GM23248 (cell line): Measurements from ENCODE around the gene TLE2. TPM values are rescaled to one million over a fixed set of nuclear protein-coding genes. Genes with fewer than 3 reads are reported as not detected.

Source experiments
- DNase-seq: peaks from one replicate; pipeline ENCODE4 v3.0.0-alpha.2; 2015
- H2AFZ ChIP-seq: fragments of 200-600 bp; sonication (generic); 2 replicates; pipeline ENCODE4 v1.6.1; 2016; ENCODE audit warnings: antibody characterized with exemption
- H3F3A ChIP-seq: fragments of 200-600 bp; sonication (generic); 2 replicates; pipeline ENCODE4 v1.6.1; 2016; ENCODE audit warnings: mild to moderate bottlenecking, antibody characterized with exemption, mixed run types; ENCODE audit not compliant: insufficient read depth
- H3K27ac ChIP-seq: fragments of 200-600 bp; sonication (generic); 2 replicates; pipeline ENCODE4 v1.5.1; 2016; ENCODE audit warnings: mild to moderate bottlenecking
- H3K27me3 ChIP-seq: fragments of 200-600 bp; sonication (generic); replicated peaks from 2 replicates; pipeline ENCODE4 v1.6.1; 2016; ENCODE audit warnings: mild to moderate bottlenecking; ENCODE audit not compliant: insufficient read depth
- H3K36me3 ChIP-seq: fragments of 200-600 bp; sonication (generic); 2 replicates; pipeline ENCODE4 v1.6.1; 2016; ENCODE audit warnings: low read depth, mild to moderate bottlenecking
- H3K4me1 ChIP-seq: fragments of 200-600 bp; sonication (generic); 2 replicates; pipeline ENCODE4 v1.6.1; 2016; ENCODE audit warnings: mild to moderate bottlenecking; ENCODE audit not compliant: insufficient read depth
- H3K4me2 ChIP-seq: fragments of 200-600 bp; sonication (generic); one replicate; pipeline ENCODE4 v1.6.1; 2016; ENCODE audit warnings: mild to moderate bottlenecking; ENCODE audit not compliant: unreplicated experiment
- H3K4me3 ChIP-seq: fragments of 200-600 bp; sonication (generic); 2 replicates; pipeline ENCODE4 v1.5.1; 2016; ENCODE audit warnings: mild to moderate bottlenecking
- H3K79me2 ChIP-seq: fragments of 200-600 bp; sonication (generic); 2 replicates; pipeline ENCODE4 v1.6.1; 2016; ENCODE audit warnings: mild to moderate bottlenecking; ENCODE audit not compliant: insufficient read depth
- H3K9ac ChIP-seq: fragments of 200-600 bp; sonication (generic); 2 replicates; pipeline ENCODE4 v1.6.1; 2016; ENCODE audit warnings: mild to moderate bottlenecking
- H3K9me2 ChIP-seq: fragments of 200-600 bp; sonication (generic); 2 replicates; pipeline ENCODE4 v1.6.1; 2016; ENCODE audit warnings: mixed run types, mild to moderate bottlenecking, moderate library complexity; ENCODE audit not compliant: insufficient read depth
- H3K9me3 ChIP-seq: fragments of 200-600 bp; sonication (generic); one replicate; pipeline ENCODE4 v1.6.1; 2017; ENCODE audit warnings: low read depth
- H4K20me1 ChIP-seq: fragments of 200-600 bp; sonication (generic); 2 replicates; pipeline ENCODE4 v1.6.0; 2016; ENCODE audit not compliant: insufficient read depth
- EZH2 ChIP-seq: fragments of 200-600 bp; sonication (generic); IDR thresholded peaks from 2 replicates; pipeline ENCODE4 v1.6.1; 2018; ENCODE audit warnings: antibody characterized with exemption, mild to moderate bottlenecking; ENCODE audit not compliant: insufficient read depth, poor library complexity, severe bottlenecking
- EZH2phosphoT487 ChIP-seq: fragments of 200-600 bp; sonication (generic); IDR thresholded peaks from 2 replicates; pipeline ENCODE4 v1.6.1; 2018; ENCODE audit warnings: antibody characterized with exemption, moderate library complexity, mild to moderate bottlenecking, low read depth; ENCODE audit not compliant: insufficient read depth
- WGBS, 2 experiments: methylation state at CpG; one replicate each; pipeline ENCODE4 v1.1.6; 2015 to 2017; ENCODE audit warnings: low lambda C conversion rate in 2 of 2, low coverage in 1 of 2; ENCODE audit errors: missing lambda C conversion rate in 2 of 2; 5-methylcytosine and 5-hydroxymethylcytosine counted together
- in situ Hi-C: fragments of 300-500 bp; cut with MboI; formaldehyde crosslinking; loops from 2 replicates; pipeline ENCODE4 v1.15.0; 2020
- polyA plus RNA-seq: library from polyadenylated mRNA; unstranded; fragments of >200 nt; fragmentation: Nextera tagmentation; extraction: Ambion mirVana; gene quantifications from 2 replicates; pipeline ENCODE4 v1.2.1, GENCODE V29; 2016
- total RNA-seq: library from RNA; depleted of rRNA; stranded (reverse); fragments of >200 nt; shearing (Covaris generic); gene quantifications from 2 replicates; pipeline ENCODE4 v1.2.3, GENCODE V29; 2014

The TLE2 gene
- total and polyA plus RNA-seq, 2 experiments from 2014 or later: 3.6 to 10.1 TPM

DNA sequence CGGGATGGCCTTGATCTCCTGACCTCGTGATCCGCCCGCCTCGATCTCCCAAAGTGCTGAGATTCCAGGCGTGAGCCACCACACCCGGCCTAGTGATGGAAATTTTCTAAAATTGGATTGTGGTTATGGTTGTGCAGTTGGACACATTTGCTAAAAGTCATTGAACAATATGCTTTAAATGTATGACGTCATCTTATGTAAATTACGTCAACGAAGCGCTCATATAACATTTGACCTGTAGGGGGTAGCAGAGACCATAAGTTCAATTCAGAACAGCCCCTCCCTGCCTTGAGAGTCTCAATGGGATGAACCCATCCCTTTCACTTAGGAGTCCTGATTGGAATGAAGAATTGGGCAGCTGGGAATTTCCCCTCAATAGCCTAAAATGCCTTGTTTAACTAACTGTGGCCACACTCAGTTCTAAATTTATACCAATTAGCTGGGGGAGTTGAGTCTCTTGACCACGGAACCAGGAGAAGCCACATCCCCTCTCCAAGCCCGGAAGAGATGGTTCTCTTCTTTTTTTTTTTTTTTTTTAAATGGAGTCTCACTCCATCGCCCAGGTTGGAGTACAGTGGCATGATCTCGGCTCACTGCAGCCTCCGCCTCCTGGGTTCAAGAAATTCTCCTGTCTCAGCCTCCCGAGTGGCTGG, 66.9 kb downstream of the TLE2 start:
- peak; percentile 76 for DNase-seq
- H2AFZ ChIP-seq: no peak overlapping the region
- no peak overlapping the region for H3K4me3 ChIP-seq
- no peaks in the 10 kb centered on the region for H3F3A ChIP-seq
- H3K9me3 ChIP-seq: no peaks in the 10 kb centered on the region
- no peaks in the 10 kb centered on the region for H3K9me2 ChIP-seq
- no peak overlapping the region for H3K4me2 ChIP-seq
- H3K4me1 ChIP-seq: no peaks in the 10 kb centered on the region
- no peak overlapping the region for H3K27ac ChIP-seq
- no peaks in the 10 kb centered on the region for H3K27me3 ChIP-seq
- no peaks in the 10 kb centered on the region for H3K79me2 ChIP-seq
- WGBS, 2 experiments: 27 to 36% methylated on average over 13 to 17 of the region's 17 CpGs
- H3K9ac ChIP-seq: no peak overlapping the region
- H3K36me3 ChIP-seq: no peaks in the 10 kb centered on the region
- TF ChIP-seq EZH2phosphoT487 (no peak), EZH2 (no peak)
- H4K20me1 ChIP-seq: no peaks in the 10 kb centered on the region
- in situ Hi-C loops: no loop called here

DNA sequence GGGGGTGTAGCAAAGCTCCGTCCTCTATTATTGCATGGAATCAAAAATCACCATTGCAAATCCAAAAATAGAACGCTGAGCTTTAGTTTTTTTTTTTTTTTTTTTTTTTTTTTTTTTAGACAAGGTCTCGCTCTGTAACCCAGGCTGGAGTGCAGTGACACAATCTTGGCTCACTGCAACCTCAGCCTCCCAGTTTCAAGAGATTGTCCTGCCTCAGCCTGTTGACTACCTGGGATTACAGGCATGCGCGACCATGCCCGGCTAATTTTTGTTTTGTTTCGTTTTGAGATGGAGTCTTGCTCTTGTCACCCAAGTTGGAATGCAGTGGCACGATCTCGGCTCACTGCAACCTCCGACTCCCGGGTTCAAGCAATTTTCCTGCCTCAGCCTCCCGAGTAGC, 69.0 kb downstream of the TLE2 start:
- in situ Hi-C loops: no loop called here
- no peaks in the 10 kb centered on the region for H3K27me3 ChIP-seq
- no peak for TF ChIP-seq EZH2
- no peak for TF ChIP-seq EZH2phosphoT487
- no peak overlapping the region for H3K4me3 ChIP-seq
- no peak overlapping the region for H3K27ac ChIP-seq
- H3K79me2 ChIP-seq: no peaks in the 10 kb centered on the region
- H3F3A ChIP-seq: no peaks in the 10 kb centered on the region
- H3K4me2 ChIP-seq: no peak overlapping the region
- no peaks in the 10 kb centered on the region for H3K9me2 ChIP-seq
- H3K9ac ChIP-seq: no peak overlapping the region
- no peaks in the 10 kb centered on the region for H3K36me3 ChIP-seq
- WGBS, 2 experiments: 80 to 81% methylated on average over 10 to 12 of the region's 12 CpGs
- no peaks in the 10 kb centered on the region for H3K4me1 ChIP-seq
- H2AFZ ChIP-seq: no peak overlapping the region
- no peak for DNase-seq
- no peaks in the 10 kb centered on the region for H3K9me3 ChIP-seq
- no peaks in the 10 kb centered on the region for H4K20me1 ChIP-seq

DNA sequence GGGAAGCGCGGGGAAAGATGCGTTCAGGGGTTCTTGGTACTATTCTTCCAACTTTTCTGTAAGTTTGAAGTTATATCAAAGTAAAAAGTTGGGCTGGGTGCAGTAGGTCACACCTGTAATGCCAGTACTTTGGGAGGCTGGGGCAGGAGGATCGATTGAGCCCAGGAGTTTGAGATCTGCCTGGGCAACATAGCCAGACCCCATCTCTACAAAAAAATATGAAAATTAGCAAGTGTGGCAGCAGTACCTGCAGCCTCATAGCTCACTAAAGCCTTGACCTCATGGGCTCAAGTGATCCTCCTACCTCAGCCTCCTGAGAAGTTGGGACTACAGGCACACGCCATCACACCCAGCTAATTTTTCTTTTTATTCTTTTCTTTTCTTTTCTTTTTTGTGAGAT, 71.9 kb downstream of the TLE2 start:
- Histone ChIP-seq H3K4me2 (no peak overlapping the region), H3K4me1 (no peaks in the 10 kb centered on the region), H3K4me3 (no peak overlapping the region), H2AFZ (no peak overlapping the region), H3K27ac (no peak overlapping the region), H4K20me1 (no peaks in the 10 kb centered on the region), H3K79me2 (no peaks in the 10 kb centered on the region), H3K9ac (no peak overlapping the region), H3K27me3 (no peaks in the 10 kb centered on the region), H3K9me2 (no peaks in the 10 kb centered on the region), H3K9me3 (no peaks in the 10 kb centered on the region), H3F3A (no peaks in the 10 kb centered on the region), H3K36me3 (no peaks in the 10 kb centered on the region)
- no peak for DNase-seq
- in situ Hi-C loops: loop anchor here (10.0 kb wide), 1 partner anchor 208 kb away; no protein-coding TSS in a partner anchor
- 75 to 82% methylated on average over 5 of the region's 5 CpGs for WGBS, 2 experiments
- TF ChIP-seq EZH2 (no peak), EZH2phosphoT487 (no peak)

DNA sequence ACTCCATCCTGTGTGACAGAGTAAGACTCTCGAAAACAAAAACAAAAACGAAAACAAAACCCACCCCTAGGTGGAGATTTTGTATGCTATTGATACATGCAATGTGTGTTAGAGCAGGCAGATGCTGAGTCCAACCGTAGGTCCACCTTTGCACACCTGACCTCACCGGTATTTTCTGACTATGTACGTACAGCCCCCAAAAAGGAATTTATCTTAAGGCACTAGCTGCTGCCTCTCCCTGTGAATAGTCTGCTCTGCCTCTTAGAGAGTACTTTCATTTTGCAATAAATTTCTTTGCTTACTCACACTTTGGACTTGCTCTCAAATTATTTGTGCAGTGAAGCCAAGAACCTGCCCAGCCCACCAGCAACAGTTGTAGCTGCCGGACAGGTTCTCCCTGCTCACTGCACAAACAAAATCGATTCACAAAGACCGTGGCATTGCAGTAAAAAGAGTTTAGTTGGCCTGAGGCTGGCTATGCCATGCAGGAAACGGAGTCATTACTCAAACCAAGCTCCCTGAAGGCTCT, 76.1 kb downstream of the TLE2 start:
- Histone ChIP-seq H3F3A (no peaks in the 10 kb centered on the region), H3K4me3 (peak overlapping the region; percentile 59), H3K4me2 (peak overlapping the region; percentile 77), H3K4me1 (no peaks in the 10 kb centered on the region), H3K27me3 (no peaks in the 10 kb centered on the region), H3K79me2 (peaks cover 18% of the 10 kb centered on the region), H3K36me3 (no peaks in the 10 kb centered on the region), H3K9me2 (no peaks in the 10 kb centered on the region), H3K9ac (no peak overlapping the region; the same call in 1 of the 2 replicates), H2AFZ (peak overlapping the region; percentile 76), H4K20me1 (no peaks in the 10 kb centered on the region), H3K9me3 (no peaks in the 10 kb centered on the region), H3K27ac (no peak overlapping the region)
- in situ Hi-C loops: loop anchor here (10.0 kb wide), 1 partner anchor 212 kb away; no protein-coding TSS in a partner anchor
- 4 to 7% methylated on average over 9 of the region's 9 CpGs for WGBS, 2 experiments
- DNase-seq: peak; percentile 64
- no peak for TF ChIP-seq EZH2phosphoT487
- TF ChIP-seq EZH2: no peak
